Lung (tissue), 12 donors: Measurements from ENCODE around the gene PAFAH1B1. TPM values are rescaled to one million over a fixed set of nuclear protein-coding genes. Genes with fewer than 3 reads are reported as not detected.
"Not testable (repeated sequence)": the region's sequence is repeated elsewhere in the genome, so short reads cannot be mapped to it uniquely, and the experiment has no call there.

Source experiments
- ATAC-seq: fragments of 200-7000 bp; cut with Tn5 transposase; one replicate; pipeline ENCODE4 v1.9.1; 2020; ENCODE audit warnings: moderate number of reproducible peaks; ENCODE audit not compliant: insufficient read depth, low FRiP score
- DNase-seq, 3 donors: peaks; one replicate each; pipeline ENCODE4 v3.0.0-alpha.2; 2013 to 2017
- H3K27ac ChIP-seq, 2 donors: one replicate each; pipeline ENCODE4 v1.5.1; 2013; ENCODE audit warnings: mild to moderate bottlenecking in 2 of 2, moderate library complexity in 2 of 2, control low read depth in 1 of 2, inconsistent platforms in 1 of 2, low read depth in 1 of 2, low read length in 1 of 2
- H3K27me3 ChIP-seq, 3 donors: one replicate each; pipeline ENCODE4 v1.5.1; 2013; ENCODE audit warnings: low read length in 2 of 3; ENCODE audit not compliant: control insufficient read depth in 3 of 3, insufficient read depth in 3 of 3
- H3K36me3 ChIP-seq, 4 donors: one replicate each; pipeline ENCODE4 v1.5.1; 2013; ENCODE audit warnings: low read length in 4 of 4, mild to moderate bottlenecking in 1 of 4, moderate library complexity in 1 of 4; ENCODE audit not compliant: control insufficient read depth in 4 of 4, insufficient read depth in 4 of 4
- H3K4me1 ChIP-seq, 5 donors: one replicate each; pipeline ENCODE4 v1.5.1; 2013; ENCODE audit warnings: low read length in 5 of 5, mild to moderate bottlenecking in 2 of 5, moderate library complexity in 1 of 5; ENCODE audit not compliant: control insufficient read depth in 5 of 5, insufficient read depth in 5 of 5
- H3K4me3 ChIP-seq: one replicate; pipeline ENCODE4 v1.5.1; 2013; ENCODE audit warnings: mild to moderate bottlenecking, control low read depth, moderate library complexity
- H3K9ac ChIP-seq, 2 donors: one replicate each; pipeline ENCODE4 v1.5.1; 2013; ENCODE audit warnings: low read length in 2 of 2, control low read depth in 1 of 2; ENCODE audit not compliant: insufficient read depth in 1 of 2
- H3K9me3 ChIP-seq, 4 donors: one replicate each; pipeline ENCODE4 v1.5.1; 2013; ENCODE audit warnings: low read length in 3 of 4, mild to moderate bottlenecking in 1 of 4, moderate library complexity in 1 of 4; ENCODE audit not compliant: control insufficient read depth in 4 of 4, insufficient read depth in 3 of 4
- CTCF ChIP-seq: IDR thresholded peaks from 2 replicates; pipeline ENCODE4 v1.5.1; 2012; ENCODE audit warnings: mild to moderate bottlenecking; ENCODE audit errors: control extremely low read depth, extremely low read depth
- WGBS, 2 donors: extraction: QIAGEN DNeasy Blood & Tissue Kit; methylation state at CpG; one replicate each; pipeline ENCODE4 v1.1.7; 2013; 5-methylcytosine and 5-hydroxymethylcytosine counted together
- polyA plus RNA-seq, 2 donors: library from polyadenylated mRNA; stranded (reverse); fragments of 200-250 nt; gene quantifications; one replicate each; pipeline ENCODE4 v1.2.1, GENCODE V29; 2013
- total RNA-seq, 2 donors: library from RNA; depleted of rRNA in 1 of 2; stranded (reverse); fragments of >200 nt in 1 of 2; gene quantifications; one replicate each; pipeline ENCODE4 v1.2.1, GENCODE V29; 2014 to 2021
- donor health status: control.
- donor health status: control.
- donor health status: Bipolar disorder and iron deficiency.
- donor health status: healthy.
- donor health status: DM: yes; HTN: yes; CAD: no.

The PAFAH1B1 gene
- total and polyA plus RNA-seq, 4 donors: 53.4 to 182 (median 85.5) TPM

- no peaks in the 10 kb centered on the region for H3K27me3 ChIP-seq
- H3K9ac ChIP-seq: no peak overlapping the region
- ATAC-seq: no peak
- peaks cover 0 to 14% (median 3%) of the 10 kb centered on the region in 5 donors for H3K4me1 ChIP-seq
- no peak overlapping the region for H3K4me3 ChIP-seq
- H3K9me3 ChIP-seq: no peaks in the 10 kb centered on the region
- no peak for DNase-seq
- 0 to 27% methylated on average over 1 of the region's 1 CpG for WGBS, 2 donors
- no peak overlapping the region for H3K27ac ChIP-seq
- peaks cover 0 to 6% (median 0%) of the 10 kb centered on the region in 4 donors for H3K36me3 ChIP-seq
- TF ChIP-seq CTCF: no peak
Observed at GRCh38 chr17:2656283-2656682, 62.8 kb downstream of the PAFAH1B1 start.

GRCh38 chr17:2659337-2659736, 65.9 kb downstream of the PAFAH1B1 start:
- peaks cover 0 to 14% (median 4%) of the 10 kb centered on the region in 5 donors for H3K4me1 ChIP-seq
- not testable (repeated sequence) for H3K9me3 ChIP-seq, H3K27me3 ChIP-seq, H3K36me3 ChIP-seq, H3K27ac ChIP-seq, ATAC-seq, DNase-seq, H3K9ac ChIP-seq, H3K4me3 ChIP-seq
- WGBS, 2 donors: 60 to 65% methylated on average over 7 to 8 of the region's 8 CpGs

GRCh38 chr17:2660410-2660809, 67.0 kb downstream of the PAFAH1B1 start:
- DNase-seq, H3K9me3 ChIP-seq, H3K27ac ChIP-seq, H3K27me3 ChIP-seq, H3K36me3 ChIP-seq, H3K4me3 ChIP-seq, ATAC-seq, H3K9ac ChIP-seq: not testable (repeated sequence)
- H3K4me1 ChIP-seq: peaks cover 0 to 14% (median 6%) of the 10 kb centered on the region in 5 donors
- 95 to 100% methylated on average over 4 of the region's 4 CpGs for WGBS, 2 donors

- no peak overlapping the region for H3K9ac ChIP-seq
- no peak for ATAC-seq
- no peak overlapping the region for H3K4me3 ChIP-seq
- no peak for TF ChIP-seq CTCF
- H3K9me3 ChIP-seq: no peaks in the 10 kb centered on the region
- H3K4me1 ChIP-seq: no peaks in the 10 kb centered on the region
- 93 to 96% methylated on average over 5 of the region's 5 CpGs for WGBS, 2 donors
- no peak for DNase-seq
- no peak overlapping the region for H3K27ac ChIP-seq
- no peaks in the 10 kb centered on the region for H3K27me3 ChIP-seq
- H3K36me3 ChIP-seq: peaks cover 25 to 44% (median 29%) of the 10 kb centered on the region in 4 donors
Observed at GRCh38 chr17:2672026-2672425, 78.6 kb downstream of the PAFAH1B1 start.

- not testable (repeated sequence) for DNase-seq, ATAC-seq, H3K9ac ChIP-seq, H3K27me3 ChIP-seq, H3K4me3 ChIP-seq, H3K4me1 ChIP-seq, H3K27ac ChIP-seq, H3K9me3 ChIP-seq
- H3K36me3 ChIP-seq: peaks cover 17 to 57% (median 37%) of the 10 kb centered on the region in 4 donors
- 97% methylated on average over 1 of the region's 1 CpG for WGBS, 2 donors
Observed at GRCh38 chr17:2679247-2679646, 85.8 kb downstream of the PAFAH1B1 start.
